Ishikawa (cell line): ENCODE measurements around the gene GSS.

ENCODE experiments used
- CEBPB ChIP-seq: IDR thresholded peaks from 2 replicates; pipeline ENCODE4 v1.6.1; 2012
- CREB1 ChIP-seq: IDR thresholded peaks from 2 replicates; pipeline ENCODE4 v1.6.1; 2012; ENCODE audit warnings: low read depth
- EP300 ChIP-seq: IDR thresholded peaks from 2 replicates; pipeline ENCODE4 v1.6.1; 2012; ENCODE audit warnings: borderline replicate concordance
- NFIC ChIP-seq: IDR thresholded peaks from 2 replicates; pipeline ENCODE4 v1.6.1; 2012
- RAD21 ChIP-seq: IDR thresholded peaks from 2 replicates; pipeline ENCODE4 v1.6.1; 2012; ENCODE audit warnings: low read depth
- TAF1 ChIP-seq: IDR thresholded peaks from 2 replicates; pipeline ENCODE4 v1.6.1; 2012; ENCODE audit warnings: low read depth, mild to moderate bottlenecking
- TEAD4 ChIP-seq: IDR thresholded peaks from 2 replicates; pipeline ENCODE4 v1.6.1; 2012
- YY1 ChIP-seq: IDR thresholded peaks from 2 replicates; pipeline ENCODE4 v1.6.1; 2012; ENCODE audit warnings: low read depth
- TF ChIP-seq, protein P1 (sequence below): IDR thresholded peaks from 2 replicates; pipeline ENCODE4 v1.6.1; 2012
- TF ChIP-seq, protein P2 (sequence below): IDR thresholded peaks from 2 replicates; pipeline ENCODE4 v1.6.1; 2012

DNA sequence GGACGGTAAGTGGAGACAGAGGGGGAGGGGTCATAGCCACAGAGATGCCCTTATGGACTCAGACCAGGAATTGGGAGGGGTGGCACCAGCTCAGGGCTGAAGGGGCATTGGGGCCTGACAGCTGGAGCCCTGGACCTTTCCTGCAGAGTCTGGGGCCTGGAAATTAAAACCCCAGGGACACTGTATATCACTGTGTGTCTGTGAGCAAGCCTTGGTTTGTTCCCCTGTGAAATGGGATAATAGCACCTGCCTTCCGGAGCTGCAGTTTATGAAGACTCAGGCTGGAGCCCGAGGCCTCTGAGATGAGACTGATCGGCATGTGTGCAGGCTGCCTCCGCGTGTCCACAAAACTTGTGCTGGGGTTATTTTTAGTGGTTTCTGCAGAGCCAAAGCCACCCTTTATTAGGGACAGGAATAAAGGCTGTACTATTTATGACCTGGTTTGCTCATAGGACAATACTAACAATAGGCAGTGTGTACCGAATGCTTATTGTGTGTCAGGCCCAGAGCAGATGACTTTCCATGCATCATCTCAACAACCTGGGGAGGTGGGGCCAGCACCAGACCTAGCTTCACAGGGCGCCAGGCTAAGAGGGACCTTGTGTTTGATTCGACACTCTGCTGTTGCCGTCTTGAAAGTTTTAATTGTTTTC lies 22.6 kb upstream of the GSS start:
- TF ChIP-seq TAF1 (no peak), NFIC (no peak), TEAD4 (no peak), CREB1 (no peak), EP300 (no peak), YY1 (no peak), RAD21 (no peak), CEBPB (no peak)
- TF ChIP-seq, protein P1, sequence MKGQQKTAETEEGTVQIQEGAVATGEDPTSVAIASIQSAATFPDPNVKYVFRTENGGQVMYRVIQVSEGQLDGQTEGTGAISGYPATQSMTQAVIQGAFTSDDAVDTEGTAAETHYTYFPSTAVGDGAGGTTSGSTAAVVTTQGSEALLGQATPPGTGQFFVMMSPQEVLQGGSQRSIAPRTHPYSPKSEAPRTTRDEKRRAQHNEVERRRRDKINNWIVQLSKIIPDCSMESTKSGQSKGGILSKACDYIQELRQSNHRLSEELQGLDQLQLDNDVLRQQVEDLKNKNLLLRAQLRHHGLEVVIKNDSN = no peak
- TF ChIP-seq, protein P2, sequence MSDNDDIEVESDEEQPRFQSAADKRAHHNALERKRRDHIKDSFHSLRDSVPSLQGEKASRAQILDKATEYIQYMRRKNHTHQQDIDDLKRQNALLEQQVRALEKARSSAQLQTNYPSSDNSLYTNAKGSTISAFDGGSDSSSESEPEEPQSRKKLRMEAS = no peak
